NT2/D1 (cell line): ENCODE data around the gene CD2BP2.

Source experiments
- DNase-seq: peaks from one replicate; pipeline ENCODE4 v3.0.0-alpha.2; 2011; ENCODE audit warnings: low read depth, low spot score
- H3K27me3 ChIP-seq: 2 replicates; pipeline ENCODE4 v1.6.0; 2011; ENCODE audit warnings: mild to moderate bottlenecking; ENCODE audit not compliant: insufficient read length, insufficient read depth
- H3K36me3 ChIP-seq: 2 replicates; pipeline ENCODE4 v1.6.1; 2011; ENCODE audit warnings: mild to moderate bottlenecking, low read length, mixed read lengths; ENCODE audit not compliant: insufficient read depth, insufficient read length
- H3K4me1 ChIP-seq: 2 replicates; pipeline ENCODE4 v1.5.1; 2011; ENCODE audit not compliant: insufficient read depth, insufficient read length
- H3K4me3 ChIP-seq: 2 replicates; pipeline ENCODE4 v1.5.1; 2011; ENCODE audit warnings: low read depth; ENCODE audit not compliant: insufficient read length
- H3K9ac ChIP-seq: 2 replicates; pipeline ENCODE4 v1.6.0; 2011; ENCODE audit warnings: low read depth; ENCODE audit not compliant: insufficient read length
- H3K9me3 ChIP-seq: 2 replicates; pipeline ENCODE4 v1.5.1; 2011; ENCODE audit warnings: mild to moderate bottlenecking, low read length; ENCODE audit not compliant: insufficient read depth
- SUZ12 ChIP-seq: IDR thresholded peaks from 2 replicates; pipeline ENCODE4 v1.6.1; 2011; ENCODE audit not compliant: insufficient read length, insufficient read depth; ENCODE audit errors: extremely low read depth
- YY1 ChIP-seq: IDR thresholded peaks from 2 replicates; pipeline ENCODE4 v1.6.1; 2011; ENCODE audit not compliant: insufficient read length, insufficient read depth
- ZNF274 ChIP-seq: IDR thresholded peaks from 2 replicates; pipeline ENCODE4 v1.6.1; 2011; ENCODE audit warnings: mild to moderate bottlenecking, low read depth, low read length

The CD2BP2 gene

DNA sequence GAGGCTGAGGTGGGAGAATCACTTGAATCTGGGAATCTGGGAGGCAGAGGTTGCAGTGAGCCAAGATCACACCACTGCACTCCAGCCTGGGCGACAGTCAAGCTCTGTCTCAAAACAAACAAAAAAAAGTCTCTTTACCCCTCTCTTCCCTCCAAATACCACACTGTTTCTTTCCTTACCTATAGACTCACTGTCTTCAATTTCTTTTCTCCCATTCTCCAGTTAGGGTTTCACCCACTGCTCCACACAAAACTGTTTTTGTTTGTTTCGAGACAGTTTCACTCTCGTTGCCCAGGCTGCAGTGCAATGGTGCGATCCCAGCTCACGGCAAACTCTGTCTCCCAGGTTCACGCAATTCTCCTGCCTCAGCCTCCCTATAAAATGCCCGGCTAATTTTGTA is 6.1 kb upstream of the CD2BP2 start:
- no peak overlapping the region for H3K9ac ChIP-seq
- TF ChIP-seq ZNF274 = no peak
- no peak for TF ChIP-seq YY1
- TF ChIP-seq SUZ12 = no peak
- H3K27me3 ChIP-seq = no peaks in the 10 kb centered on the region
- H3K4me3 ChIP-seq = no peak overlapping the region
- peaks cover 70% of the 10 kb centered on the region for H3K36me3 ChIP-seq
- no peaks in the 10 kb centered on the region for H3K9me3 ChIP-seq
- DNase-seq = no peak
- H3K4me1 ChIP-seq = peaks cover 13% of the 10 kb centered on the region

DNA sequence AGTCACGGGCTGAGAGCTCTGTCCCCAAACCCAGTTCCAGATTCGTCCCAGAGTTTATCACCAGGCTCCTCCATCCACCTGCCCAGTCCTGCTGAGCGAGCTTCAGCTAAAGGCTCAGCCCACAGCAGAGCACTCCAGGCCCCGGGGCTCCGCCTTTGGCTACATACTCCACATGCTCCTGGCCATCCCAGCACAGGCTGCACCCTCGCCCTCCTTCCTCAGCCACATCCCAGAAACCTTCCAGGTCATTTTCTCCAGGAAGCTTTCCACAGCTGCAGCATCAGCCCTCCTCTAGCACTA is 4.7 kb upstream of the CD2BP2 start:
- peaks cover 60% of the 10 kb centered on the region for H3K36me3 ChIP-seq
- TF ChIP-seq YY1 (no peak), SUZ12 (no peak), ZNF274 (no peak)
- H3K27me3 ChIP-seq = no peaks in the 10 kb centered on the region
- no peak for DNase-seq
- H3K9me3 ChIP-seq = no peaks in the 10 kb centered on the region
- H3K9ac ChIP-seq = no peak overlapping the region
- H3K4me3 ChIP-seq = no peak overlapping the region
- H3K4me1 ChIP-seq = peaks cover 15% of the 10 kb centered on the region

DNA sequence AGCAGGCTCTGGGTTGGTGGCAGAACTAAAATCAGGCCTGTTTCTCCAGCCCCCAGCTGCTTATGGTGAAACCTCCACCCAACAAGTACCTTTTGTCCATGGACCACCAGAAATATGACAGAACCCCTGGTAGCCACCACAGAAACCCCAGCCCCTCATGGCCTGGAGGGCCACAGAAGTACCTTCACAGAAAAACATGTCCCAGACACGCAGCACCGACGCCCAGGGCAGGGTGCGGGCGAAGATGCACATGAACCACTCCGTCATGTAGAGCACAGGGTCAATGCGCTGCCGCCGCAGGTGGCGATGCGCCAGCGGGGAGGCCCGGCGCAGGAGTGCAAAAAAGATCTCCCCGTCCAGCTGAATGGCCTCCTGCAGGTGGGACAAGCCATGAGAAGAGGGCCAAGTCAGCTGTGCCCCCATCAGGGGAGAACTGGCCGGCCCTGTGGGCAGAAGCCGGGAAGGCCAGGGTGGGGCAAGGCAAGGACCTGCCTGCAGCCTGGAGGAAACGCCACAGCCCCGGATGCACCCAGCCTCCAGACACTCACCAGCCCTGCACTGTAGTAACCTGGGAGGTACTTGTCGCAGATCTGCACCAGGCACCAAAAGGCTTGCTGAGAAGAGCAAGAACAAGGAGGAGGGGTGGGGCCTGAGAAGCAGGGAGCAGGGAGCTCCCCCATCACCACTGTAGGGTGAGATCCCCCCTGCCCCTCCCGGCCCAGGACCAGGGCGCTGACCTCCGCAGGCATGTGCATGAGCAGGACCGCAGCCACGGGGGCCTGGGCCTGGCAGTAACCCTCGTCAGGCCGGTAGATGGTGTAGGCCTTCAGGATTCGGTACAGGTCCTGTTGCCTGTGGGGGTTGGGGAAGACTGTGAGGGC is 4.1 kb upstream of the CD2BP2 start:
- DNase-seq = no peak
- Histone ChIP-seq H3K36me3 (peaks cover 55% of the 10 kb centered on the region), H3K9ac (no peak overlapping the region), H3K9me3 (no peaks in the 10 kb centered on the region), H3K4me3 (no peak overlapping the region), H3K27me3 (no peaks in the 10 kb centered on the region), H3K4me1 (peaks cover 15% of the 10 kb centered on the region)
- TF ChIP-seq SUZ12 (no peak), YY1 (no peak), ZNF274 (no peak)

DNA sequence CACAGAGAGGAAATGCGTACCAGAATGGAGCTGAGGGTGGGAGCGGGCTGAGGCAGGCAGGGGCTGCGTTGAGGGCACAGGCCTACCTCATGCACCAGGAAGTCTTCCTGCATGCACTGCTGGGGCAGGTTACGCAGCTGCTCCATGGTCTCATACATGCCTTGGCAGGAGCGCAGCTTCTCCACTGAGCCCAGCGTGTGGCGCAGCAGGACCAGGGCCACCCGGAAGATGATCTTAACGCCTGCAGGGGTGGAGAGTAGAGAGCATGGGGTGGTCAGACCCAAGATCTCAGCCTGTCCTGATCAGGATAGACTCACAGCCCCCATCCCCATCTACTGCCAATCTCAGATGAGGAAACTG is 3.4 kb upstream of the CD2BP2 start:
- Histone ChIP-seq H3K4me1 (peaks cover 19% of the 10 kb centered on the region), H3K36me3 (peaks cover 61% of the 10 kb centered on the region), H3K9ac (peak overlapping the region; percentile 57), H3K9me3 (no peaks in the 10 kb centered on the region), H3K4me3 (no peak overlapping the region), H3K27me3 (no peaks in the 10 kb centered on the region)
- TF ChIP-seq YY1 (no peak), SUZ12 (no peak), ZNF274 (no peak)
- DNase-seq = no peak

DNA sequence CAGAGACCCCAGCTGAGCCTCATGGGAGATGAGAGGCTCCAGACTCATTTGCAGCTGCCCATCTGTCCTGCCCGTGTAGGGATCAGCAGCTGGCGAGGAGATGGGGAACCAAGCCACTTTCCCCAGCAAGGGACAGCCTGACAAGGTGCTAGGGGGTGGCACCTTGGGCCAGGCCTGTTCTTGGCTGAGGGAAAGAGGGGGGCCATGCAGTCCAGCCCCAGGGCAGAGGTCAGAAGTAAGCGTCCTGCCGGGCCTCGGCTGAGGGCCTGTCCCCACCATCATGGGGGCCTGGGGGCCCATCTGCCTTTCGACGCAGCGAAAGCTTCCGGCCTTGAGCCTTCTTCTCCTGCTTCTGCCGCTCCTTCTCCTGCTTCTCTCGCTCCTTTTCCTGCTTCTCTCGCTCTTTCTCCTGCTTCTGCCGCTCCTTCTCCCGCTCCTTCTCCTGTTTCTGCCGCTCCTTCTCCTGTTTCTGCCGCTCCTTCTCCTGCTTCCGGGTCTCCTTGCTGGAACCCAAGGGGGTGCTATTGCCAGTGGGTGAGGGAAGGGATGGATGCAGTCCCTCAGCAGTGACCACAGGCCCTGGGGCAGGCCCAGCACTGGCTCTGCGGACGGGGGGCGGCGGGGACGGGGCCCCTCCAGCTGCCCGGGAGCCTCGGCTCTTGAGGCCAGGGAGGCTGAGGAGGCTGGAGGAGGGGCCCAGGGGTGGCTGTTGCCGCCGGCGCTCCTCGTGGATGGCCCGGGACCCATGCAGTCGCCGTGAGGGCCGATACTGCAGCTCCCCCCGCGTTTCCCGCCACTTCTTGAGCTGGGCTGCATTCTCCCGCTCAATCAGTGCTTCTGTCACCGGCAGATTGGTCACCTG is 2.8 kb upstream of the CD2BP2 start:
- H3K9me3 ChIP-seq = no peaks in the 10 kb centered on the region
- no peak overlapping the region for H3K4me3 ChIP-seq
- peaks cover 19% of the 10 kb centered on the region for H3K4me1 ChIP-seq
- H3K36me3 ChIP-seq = peaks cover 62% of the 10 kb centered on the region
- peak overlapping the region; percentile 57 for H3K9ac ChIP-seq
- TF ChIP-seq ZNF274 (no peak), SUZ12 (no peak), YY1 (no peak)
- H3K27me3 ChIP-seq = no peaks in the 10 kb centered on the region
- no peak for DNase-seq

DNA sequence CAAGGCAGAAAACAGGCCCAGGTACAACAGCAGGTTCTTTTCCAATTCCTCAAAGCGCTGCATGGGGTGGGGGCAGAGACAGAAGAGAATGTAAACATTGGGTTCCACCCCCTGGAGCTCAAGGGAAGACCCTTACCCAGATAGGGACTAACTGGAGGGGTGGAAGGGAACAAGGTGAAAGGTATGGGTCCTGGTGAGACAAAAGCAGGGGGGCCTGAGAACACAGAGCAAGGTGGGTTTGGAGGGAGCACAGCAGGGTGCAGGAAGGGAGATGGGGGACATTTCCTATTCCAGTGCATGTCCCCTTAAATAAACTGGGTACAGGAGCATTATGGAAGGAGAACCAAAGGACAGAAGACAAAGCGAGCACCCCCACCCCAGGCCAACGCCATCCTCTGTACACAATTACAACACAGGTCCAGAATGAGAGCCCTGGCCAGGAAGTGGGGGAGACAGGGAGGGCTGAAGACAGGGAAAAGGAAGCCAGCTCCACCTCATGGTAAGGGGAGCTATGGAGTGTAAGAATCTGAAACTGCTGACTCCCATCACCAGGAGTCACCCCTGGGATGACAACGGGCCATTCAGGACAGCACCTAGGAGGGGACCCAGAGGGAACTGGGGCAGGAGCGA is 2.1 kb upstream of the CD2BP2 start:
- no peaks in the 10 kb centered on the region for H3K9me3 ChIP-seq
- TF ChIP-seq SUZ12 (no peak), YY1 (no peak), ZNF274 (no peak)
- peaks cover 66% of the 10 kb centered on the region for H3K36me3 ChIP-seq
- peaks cover 19% of the 10 kb centered on the region for H3K4me1 ChIP-seq
- H3K4me3 ChIP-seq = peak overlapping the region; percentile 6
- H3K9ac ChIP-seq = peak overlapping the region; percentile 47
- H3K27me3 ChIP-seq = no peaks in the 10 kb centered on the region
- no peak for DNase-seq
